Prostate gland (tissue), 2 donors: Measurements from ENCODE around the gene ARHGAP26. TPM values are rescaled to one million over a fixed set of nuclear protein-coding genes. Genes with fewer than 3 reads are reported as not detected.

Source experiments
- DNase-seq: peaks from one replicate; pipeline ENCODE4 v3.0.0-alpha.2; 2019; ENCODE audit warnings: low spot score
- H3K27ac ChIP-seq, 2 donors: fragments of 200-600 bp; sonication (generic); 2 replicates each; pipeline ENCODE4 v1.5.1; 2017 to 2019
- H3K27me3 ChIP-seq: fragments of 200-600 bp; sonication (generic); replicated peaks from 2 replicates; pipeline ENCODE4 v1.5.1; 2019; ENCODE audit not compliant: insufficient read depth
- H3K36me3 ChIP-seq, 2 donors: fragments of 200-600 bp; sonication (generic); 1 replicate in 1 of 2; 2 replicates in 1 of 2; pipeline versions ENCODE4 v1.5.1 to v1.8.1; 2017 to 2019
- H3K4me1 ChIP-seq: fragments of 200-600 bp; sonication (generic); replicated peaks from 2 replicates; pipeline ENCODE4 v1.5.1; 2019
- H3K4me3 ChIP-seq, 2 donors: fragments of 200-600 bp; sonication (generic); 2 replicates each; pipeline ENCODE4 v1.5.1; 2017 to 2019
- H3K9me3 ChIP-seq: fragments of 200-600 bp; sonication (generic); 2 replicates; pipeline ENCODE4 v1.5.1; 2017
- CTCF ChIP-seq, 4 experiments: fragments of 200-600 bp in 2 of 4; fragments of 450-650 bp in 2 of 4; sonication (generic) in 2 of 4; IDR thresholded peaks; 1 replicate in 3 of 4; 2 replicates in 1 of 4; pipeline ENCODE4 v1.5.1; 2016 to 2019; ENCODE audit warnings: antibody characterized with exemption in 4 of 4, mild to moderate bottlenecking in 2 of 4, moderate library complexity in 2 of 4
- POLR2A ChIP-seq: fragments of 450-650 bp; IDR thresholded peaks from one replicate; pipeline ENCODE4 v1.6.1; 2016; ENCODE audit warnings: antibody characterized with exemption, mild to moderate bottlenecking
- POLR2AphosphoS5 ChIP-seq: sonication (generic); formaldehyde crosslinking; IDR thresholded peaks from one replicate; pipeline ENCODE4 v1.6.1; 2017; ENCODE audit warnings: antibody characterized with exemption
- WGBS: methylation state at CpG from one replicate; pipeline ENCODE4 v1.1.5; 2018; 5-methylcytosine and 5-hydroxymethylcytosine counted together
- intact Hi-C: fragments of 100-400 bp; cut with DNase I; formaldehyde crosslinking; loops from one replicate; pipeline ENCODE4 v1.14.2; 2022
- total RNA-seq, 2 donors: library from RNA; depleted of rRNA; stranded (reverse); fragments of >200 nt; gene quantifications; one replicate each; pipeline ENCODE4 v1.1.0, GENCODE V29; 2016

The ARHGAP26 gene
- total RNA-seq, 2 donors from 2014 or later, result 11.7 to 39.8 TPM

- intact Hi-C loops, result loop anchor here (5.0 to 10.0 kb wide), 2 partner anchors 294 to 716 kb away; partner anchors contain the start of gene NR3C1
- no peaks in the 10 kb centered on the region for H3K27me3 ChIP-seq
- DNase-seq, result peak; percentile 55
- peak overlapping the region in 1 of 2 donors; percentile 23 for H3K27ac ChIP-seq
- whole genome bisulfite sequencing, result 17% methylated on average over 3 of the region's 3 CpGs
- peaks cover 14% of the 10 kb centered on the region for H3K4me1 ChIP-seq
- H3K4me3 ChIP-seq, result no peak overlapping the region
- H3K9me3 ChIP-seq, result no peaks in the 10 kb centered on the region
- TF ChIP-seq CTCF (IDR thresholded peaks at IDR 0.05) (no peak), POLR2AphosphoS5 (peak; percentile 41)
- H3K36me3 ChIP-seq, result no peaks in the 10 kb centered on the region
Measured at GRCh38 chr5:143108498-143109128, 338.4 kb downstream of the ARHGAP26 start.

GRCh38 chr5:143110591-143110990, 340.4 kb downstream of the ARHGAP26 start:
- intact Hi-C loops, result no loop called here
- no peak overlapping the region for H3K27ac ChIP-seq
- DNase-seq, result no peak

GRCh38 chr5:143111799-143112198, 341.6 kb downstream of the ARHGAP26 start:
- intact Hi-C loops, result no loop called here
- H3K9me3 ChIP-seq, result no peaks in the 10 kb centered on the region

More at GRCh38 chr5:143110591-143110990, 340.4 kb downstream of the ARHGAP26 start:
- TF ChIP-seq POLR2AphosphoS5, result no peak
- no peak for TF ChIP-seq CTCF (IDR thresholded peaks at IDR 0.05)
- no peak for TF ChIP-seq POLR2A
- H3K9me3 ChIP-seq, result no peaks in the 10 kb centered on the region
- H3K4me3 ChIP-seq, result no peak overlapping the region
- H3K27me3 ChIP-seq, result no peaks in the 10 kb centered on the region
- peaks cover 14% of the 10 kb centered on the region for H3K4me1 ChIP-seq
- WGBS, result 29% methylated on average over 1 of the region's 1 CpG
- no peaks in the 10 kb centered on the region for H3K36me3 ChIP-seq

GRCh38 chr5:143113461-143113860, 343.3 kb downstream of the ARHGAP26 start:
- DNase-seq, result no peak
- intact Hi-C loops, result no loop called here
- 97% methylated on average over 3 of the region's 3 CpGs for WGBS

More at GRCh38 chr5:143111799-143112198, 341.6 kb downstream of the ARHGAP26 start:
- 94% methylated on average over 5 of the region's 5 CpGs for WGBS
- no peak for TF ChIP-seq POLR2AphosphoS5
- no peak for TF ChIP-seq POLR2A
- TF ChIP-seq CTCF (IDR thresholded peaks at IDR 0.05), result no peak
- Histone ChIP-seq H3K27ac (no peak overlapping the region), H3K27me3 (no peaks in the 10 kb centered on the region), H3K36me3 (no peaks in the 10 kb centered on the region), H3K4me3 (no peak overlapping the region), H3K4me1 (peaks cover 14% of the 10 kb centered on the region)
- DNase-seq, result no peak

More at GRCh38 chr5:143113461-143113860, 343.3 kb downstream of the ARHGAP26 start:
- TF ChIP-seq POLR2AphosphoS5 (no peak), POLR2A (no peak), CTCF (IDR thresholded peaks at IDR 0.05) (no peak)
- no peak overlapping the region for H3K27ac ChIP-seq
- H3K9me3 ChIP-seq, result no peaks in the 10 kb centered on the region
- H3K36me3 ChIP-seq, result no peaks in the 10 kb centered on the region
- peaks cover 9% of the 10 kb centered on the region for H3K4me1 ChIP-seq
- no peak overlapping the region for H3K4me3 ChIP-seq
- H3K27me3 ChIP-seq, result no peaks in the 10 kb centered on the region
